HepG2 (cell line): ENCODE measurements around the gene TLN1. TPM values are rescaled to one million over a fixed set of nuclear protein-coding genes. Genes with fewer than 3 reads are reported as not detected.

Experiments
- ATF7 ChIP-seq, 2 experiments: fragments of 450-650 bp in 1 of 2; sonication (generic) in 1 of 2; formaldehyde crosslinking in 1 of 2; IDR thresholded peaks; 2 replicates each; pipeline versions ENCODE4 v1.4.0 to v1.6.1; 2016 to 2020; ENCODE audit warnings: antibody characterized with exemption in 1 of 2, mild to moderate bottlenecking in 1 of 2, missing genetic modification reagents in 1 of 2
- CCDC6 ChIP-seq: sonication (generic); formaldehyde crosslinking; IDR thresholded peaks from 2 replicates; pipeline ENCODE4 v1.8.1; 2022; ENCODE audit warnings: mild to moderate bottlenecking, missing genetic modification reagents, moderate library complexity
- FOXK2 ChIP-seq: fragments of 450-650 bp; IDR thresholded peaks from 2 replicates; pipeline ENCODE4 v1.6.1; 2016
- HNRNPL ChIP-seq: fragments of 200-400 bp; formaldehyde crosslinking; IDR thresholded peaks from 2 replicates; pipeline ENCODE4 v1.6.1; 2017; ENCODE audit warnings: mild to moderate bottlenecking, low read depth, low read length
- NCOA1 ChIP-seq: sonication (generic); formaldehyde crosslinking; IDR thresholded peaks from 2 replicates; pipeline ENCODE4 v1.9.0; 2021; ENCODE audit warnings: missing genetic modification reagents
- NCOR1 ChIP-seq: fragments of 200-600 bp; sonication (generic); IDR thresholded peaks from 2 replicates; pipeline ENCODE4 v1.7.0; 2017; ENCODE audit warnings: antibody characterized with exemption, low read length, borderline replicate concordance
- PAWR ChIP-seq: sonication (generic); formaldehyde crosslinking; IDR thresholded peaks from 2 replicates; pipeline ENCODE4 v1.4.0; 2020; ENCODE audit warnings: missing genetic modification reagents, mild to moderate bottlenecking, borderline replicate concordance
- RCOR2 ChIP-seq: IDR thresholded peaks from 2 replicates; pipeline ENCODE4 v1.6.1; 2016; ENCODE audit warnings: missing biosample characterization, missing genetic modification reagents
- SOX5 ChIP-seq: IDR thresholded peaks from 2 replicates; pipeline ENCODE4 v1.6.1; 2016; ENCODE audit warnings: borderline replicate concordance
- TBX3 ChIP-seq: fragments of 450-650 bp; IDR thresholded peaks from 2 replicates; pipeline ENCODE4 v1.6.1; 2017; ENCODE audit warnings: antibody characterized with exemption, mild to moderate bottlenecking, inconsistent platforms, borderline replicate concordance
- TEF ChIP-seq: sonication (generic); formaldehyde crosslinking; IDR thresholded peaks from 2 replicates; pipeline ENCODE4 v1.5.0; 2020; ENCODE audit warnings: missing genetic modification reagents
- THYN1 ChIP-seq: sonication (generic); formaldehyde crosslinking; IDR thresholded peaks from 2 replicates; pipeline ENCODE4 v1.8.1; 2023; ENCODE audit warnings: low read depth, mild to moderate bottlenecking, moderate library complexity, missing genetic modification reagents, borderline replicate concordance
- TSC22D2 ChIP-seq: sonication (generic); formaldehyde crosslinking; IDR thresholded peaks from 2 replicates; pipeline ENCODE4 v1.5.1; 2020; ENCODE audit warnings: missing genetic modification reagents, mild to moderate bottlenecking, borderline replicate concordance
- ZBTB10 ChIP-seq: sonication (generic); formaldehyde crosslinking; IDR thresholded peaks from 2 replicates; pipeline ENCODE4 v1.4.0; 2020; ENCODE audit warnings: missing genetic modification reagents, borderline replicate concordance
- ZMYM2 ChIP-seq: sonication (generic); formaldehyde crosslinking; IDR thresholded peaks from 2 replicates; pipeline ENCODE4 v1.8.0; 2022; ENCODE audit warnings: mild to moderate bottlenecking, missing genetic modification reagents
- ZNF20 ChIP-seq: sonication (generic); formaldehyde crosslinking; IDR thresholded peaks from 2 replicates; pipeline ENCODE4 v1.4.0; 2020; ENCODE audit warnings: mild to moderate bottlenecking, moderate library complexity, missing genetic modification reagents
- ZNF234 ChIP-seq: sonication (generic); formaldehyde crosslinking; conservative IDR thresholded peaks from 2 replicates; pipeline ENCODE4 v1.5.1; 2020; ENCODE audit warnings: mild to moderate bottlenecking, missing genetic modification reagents
- ZNF24 ChIP-seq: fragments of 450-650 bp; IDR thresholded peaks from 2 replicates; pipeline ENCODE4 v1.6.1; 2017; ENCODE audit warnings: antibody characterized with exemption, mild to moderate bottlenecking
- ZNF510 ChIP-seq: sonication (generic); formaldehyde crosslinking; IDR thresholded peaks from 2 replicates; pipeline ENCODE4 v1.4.0; 2020; ENCODE audit warnings: low read depth, mild to moderate bottlenecking, missing genetic modification reagents
- ZNF530 ChIP-seq: sonication (generic); formaldehyde crosslinking; IDR thresholded peaks from 2 replicates; pipeline ENCODE4 v1.5.0; 2020; ENCODE audit warnings: low read depth, mild to moderate bottlenecking, missing genetic modification reagents
- ZNF800 ChIP-seq: sonication (generic); formaldehyde crosslinking; IDR thresholded peaks from 2 replicates; pipeline ENCODE4 v1.4.0; 2020; ENCODE audit warnings: missing genetic modification reagents
- polyA plus RNA-seq, 8 experiments: library from polyadenylated mRNA; depleted of rRNA in 3 of 8; stranded (reverse) in 7 of 8; unstranded in 1 of 8; fragments of >200 nt; fragmentation: Illumina TruSeq in 4 of 8; extraction: Trizol in 4 of 8; gene quantifications; 2 replicates each; pipeline versions ENCODE4 v1.2.1 to v1.2.3, GENCODE V29; 2011 to 2016; ENCODE audit warnings: low read depth in 4 of 8, missing spikeins in 1 of 8, mixed read lengths in 1 of 8; ENCODE audit not compliant: insufficient read depth in 1 of 8
- total RNA-seq, 5 experiments: library from RNA; depleted of rRNA; stranded (reverse); fragments of >200 nt; fragmentation: Illumina TruSeq; extraction: Trizol; gene quantifications; 2 replicates each; pipeline ENCODE4 v1.2.3, GENCODE V29; 2016; ENCODE audit warnings: low read depth in 1 of 5

The TLN1 gene
- total and polyA plus RNA-seq, 2 of the 13 experiments (the other 11 are each of a cell fraction or from before 2014, with no cell fraction given), result 35.2 to 51.8 TPM

DNA sequence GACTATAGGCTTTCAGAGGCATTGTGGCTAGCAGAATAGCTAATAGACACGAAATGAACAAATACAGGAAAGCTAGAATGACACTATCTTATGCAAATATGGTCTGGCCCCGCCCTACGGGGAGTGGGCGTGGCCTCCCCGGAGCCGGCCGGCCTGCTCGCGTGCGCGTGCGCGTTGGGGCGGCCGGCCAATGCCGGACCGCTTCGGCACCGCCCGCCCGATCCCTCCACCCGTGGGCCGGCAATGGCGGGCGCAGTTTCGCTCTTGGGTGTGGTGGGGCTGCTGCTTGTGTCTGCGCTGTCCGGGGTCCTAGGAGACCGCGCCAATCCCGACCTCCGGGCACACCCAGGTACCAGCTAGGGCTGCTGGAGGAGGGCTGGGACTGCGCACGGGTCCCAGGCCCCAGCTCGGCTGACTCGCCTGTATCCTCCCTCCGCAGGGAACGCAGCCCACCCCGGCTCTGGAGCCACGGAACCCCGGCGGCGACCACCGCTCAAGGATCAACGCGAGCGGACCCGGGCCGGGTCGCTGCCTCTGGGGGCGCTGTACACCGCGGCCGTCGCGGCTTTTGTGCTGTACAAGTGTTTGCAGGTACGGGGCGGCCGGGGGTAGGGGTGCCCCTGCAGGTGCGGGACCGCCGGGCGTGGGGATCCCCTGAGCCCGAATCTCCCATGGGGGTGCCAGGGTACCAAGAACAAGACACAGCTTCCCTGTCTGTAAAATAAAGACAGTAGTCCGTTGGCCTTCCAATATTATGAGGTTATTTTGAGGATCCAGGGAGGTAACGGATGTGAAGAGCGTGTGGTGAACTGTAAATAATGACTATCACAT, 73.6 kb downstream of the TLN1 start, which contains the start of gene CCDC107 (continued):
- TF ChIP-seq ATF7 (IDR thresholded peaks at IDR 0.05), result no peak
- TF ChIP-seq ATF7 (CRISPR knock-in tag; IDR thresholded peaks at IDR 0.05), result no peak
- no peak for TF ChIP-seq TEF (CRISPR knock-in tag)
- TF ChIP-seq SOX5, result no peak
- peak; percentile 33; the same call in 1 of the 2 replicates for TF ChIP-seq CCDC6 (CRISPR knock-in tag)
- TF ChIP-seq ZNF510 (CRISPR knock-in tag), result no peak
- no peak; the same call in 1 of the 2 replicates for TF ChIP-seq TSC22D2
- TF ChIP-seq RCOR2 (CRISPR knock-in tag), result no peak
- no peak for TF ChIP-seq FOXK2
- no peak for TF ChIP-seq PAWR (CRISPR knock-in tag)
- no peak for TF ChIP-seq THYN1 (CRISPR knock-in tag)
- TF ChIP-seq NCOR1, result no peak
- TF ChIP-seq ZNF20 (CRISPR knock-in tag), result peak; percentile 37; the same call in 1 of the 2 replicates
- TF ChIP-seq ZNF530 (CRISPR knock-in tag), result no peak
- no peak for TF ChIP-seq ZNF800
- TF ChIP-seq ZBTB10, result peak; percentile 90
- no peak for TF ChIP-seq ZNF24
- TF ChIP-seq NCOA1, result no peak; the same call in 1 of the 2 replicates
- peak; percentile 40; the same call in 1 of the 2 replicates for TF ChIP-seq HNRNPL
- no peak for TF ChIP-seq TBX3
- peak; percentile 42; the same call in 1 of the 2 replicates for TF ChIP-seq ZMYM2 (CRISPR knock-in tag)
- TF ChIP-seq ZNF234 (CRISPR knock-in tag), result no peak; the same call in 1 of the 2 replicates
